RWPE2 (cell line): ENCODE measurements around the gene KLF2.
A peak's percentile ranks its signal among the peaks of the same experiment; 100 is the strongest.
"Not testable (repeated sequence)": the region's sequence is repeated elsewhere in the genome, so short reads cannot be mapped to it uniquely, and the experiment has no call there.

Experiments used
- ATAC-seq: fragments of 200-7000 bp; cut with Tn5 transposase; 3 replicates; pipeline ENCODE4 v1.9.1; 2021; ENCODE audit warnings: low read depth
- DNase-seq: peaks from one replicate; pipeline ENCODE4 v3.0.0-alpha.2; 2020; ENCODE audit warnings: low spot score
- H3K27ac ChIP-seq: fragments of 450-650 bp; 2 replicates; pipeline ENCODE4 v1.5.1; 2017; ENCODE audit warnings: mild to moderate bottlenecking; ENCODE audit not compliant: poor library complexity, severe bottlenecking
- H3K27me3 ChIP-seq: fragments of 250-450 bp; sonication (Bioruptor Pico); 2 replicates; pipeline ENCODE4 v1.5.1; 2021; ENCODE audit warnings: mild to moderate bottlenecking, moderate library complexity; ENCODE audit not compliant: insufficient read depth, poor library complexity, severe bottlenecking
- H3K36me3 ChIP-seq: fragments of 250-450 bp; sonication (Bioruptor Pico); 2 replicates; pipeline ENCODE4 v1.5.1; 2020; ENCODE audit warnings: low read depth, mild to moderate bottlenecking, moderate library complexity
- H3K4me1 ChIP-seq: fragments of 250-450 bp; sonication (Bioruptor Pico); 2 replicates; pipeline ENCODE4 v1.5.1; 2021; ENCODE audit warnings: mild to moderate bottlenecking, moderate library complexity; ENCODE audit not compliant: insufficient read depth, poor library complexity, severe bottlenecking
- H3K4me3 ChIP-seq: fragments of 250-450 bp; sonication (Bioruptor Pico); 2 replicates; pipeline ENCODE4 v1.5.1; 2021; ENCODE audit warnings: mild to moderate bottlenecking, moderate library complexity; ENCODE audit not compliant: severe bottlenecking
- H3K9me3 ChIP-seq: fragments of 250-450 bp; sonication (Bioruptor Pico); 2 replicates; pipeline ENCODE4 v1.5.1; 2021; ENCODE audit warnings: mild to moderate bottlenecking, moderate library complexity; ENCODE audit not compliant: severe bottlenecking
- CTCF ChIP-seq: fragments of 450-650 bp; IDR thresholded peaks from one replicate; pipeline ENCODE4 v1.5.1; 2017; ENCODE audit warnings: mild to moderate bottlenecking, moderate library complexity; ENCODE audit not compliant: poor library complexity, severe bottlenecking

KLF2 gene

GRCh38 chr19:16297575-16298178 is 26.9 kb upstream of the KLF2 start:
- no peaks in the 10 kb centered on the region for H3K36me3 ChIP-seq
- TF ChIP-seq CTCF, result no peak
- ATAC-seq, result no peak

GRCh38 chr19:16298334-16298733 is 26.3 kb upstream of the KLF2 start:
- Histone ChIP-seq H3K27me3 (no peaks in the 10 kb centered on the region), H3K36me3 (no peaks in the 10 kb centered on the region), H3K4me3 (no peak overlapping the region), H3K27ac (no peak overlapping the region), H3K4me1 (peaks cover 2% of the 10 kb centered on the region), H3K9me3 (no peaks in the 10 kb centered on the region)
- no peak for TF ChIP-seq CTCF
- no peak for DNase-seq
- ATAC-seq, result no peak

More at GRCh38 chr19:16297575-16298178, 26.9 kb upstream of the KLF2 start:
- no peak for DNase-seq
- no peak overlapping the region for H3K27ac ChIP-seq
- peaks cover 6% of the 10 kb centered on the region for H3K4me1 ChIP-seq
- H3K27me3 ChIP-seq, result no peaks in the 10 kb centered on the region
- no peaks in the 10 kb centered on the region for H3K9me3 ChIP-seq
- H3K4me3 ChIP-seq, result no peak overlapping the region

GRCh38 chr19:16301999-16302694 is 22.5 kb upstream of the KLF2 start:
- H3K36me3 ChIP-seq, result no peaks in the 10 kb centered on the region
- TF ChIP-seq CTCF, result no peak
- ATAC-seq (peak; percentile 93), DNase-seq (no peak)
- no peak overlapping the region for H3K27ac ChIP-seq
- no peak overlapping the region for H3K4me3 ChIP-seq
- no peaks in the 10 kb centered on the region for H3K4me1 ChIP-seq
- H3K9me3 ChIP-seq, result no peaks in the 10 kb centered on the region
- H3K27me3 ChIP-seq, result no peaks in the 10 kb centered on the region

GRCh38 chr19:16303755-16304154 is 20.9 kb upstream of the KLF2 start:
- Histone ChIP-seq H3K4me3 (no peak overlapping the region), H3K27ac (no peak overlapping the region), H3K9me3 (no peaks in the 10 kb centered on the region), H3K4me1 (no peaks in the 10 kb centered on the region), H3K27me3 (no peaks in the 10 kb centered on the region), H3K36me3 (no peaks in the 10 kb centered on the region)
- TF ChIP-seq CTCF, result no peak
- no peak for ATAC-seq
- no peak for DNase-seq

- H3K27me3 ChIP-seq, DNase-seq, H3K27ac ChIP-seq, H3K36me3 ChIP-seq, H3K9me3 ChIP-seq, H3K4me3 ChIP-seq, H3K4me1 ChIP-seq, ATAC-seq: not testable (repeated sequence)
Observed at GRCh38 chr19:16304511-16304910, 20.1 kb upstream of the KLF2 start.

- H3K4me1 ChIP-seq, ATAC-seq, H3K27me3 ChIP-seq: not testable (repeated sequence)
Observed at GRCh38 chr19:16305060-16305459, 19.6 kb upstream of the KLF2 start.

More at GRCh38 chr19:16305060-16305459, 19.6 kb upstream of the KLF2 start:
- H3K4me3 ChIP-seq, H3K9me3 ChIP-seq, DNase-seq, H3K27ac ChIP-seq, H3K36me3 ChIP-seq: not testable (repeated sequence)
